ENCODE measurements around the gene ERP44.
"Not testable (repeated sequence)": the region's sequence is repeated elsewhere in the genome, so short reads cannot be mapped to it uniquely, and the experiment has no call there.

The ERP44 gene

GRCh38 chr9:100099722-100100042, 882 bp upstream of the ERP44 start:
- peak in 1 of 4 experiments; percentile 4 for DNase-seq

DNA sequence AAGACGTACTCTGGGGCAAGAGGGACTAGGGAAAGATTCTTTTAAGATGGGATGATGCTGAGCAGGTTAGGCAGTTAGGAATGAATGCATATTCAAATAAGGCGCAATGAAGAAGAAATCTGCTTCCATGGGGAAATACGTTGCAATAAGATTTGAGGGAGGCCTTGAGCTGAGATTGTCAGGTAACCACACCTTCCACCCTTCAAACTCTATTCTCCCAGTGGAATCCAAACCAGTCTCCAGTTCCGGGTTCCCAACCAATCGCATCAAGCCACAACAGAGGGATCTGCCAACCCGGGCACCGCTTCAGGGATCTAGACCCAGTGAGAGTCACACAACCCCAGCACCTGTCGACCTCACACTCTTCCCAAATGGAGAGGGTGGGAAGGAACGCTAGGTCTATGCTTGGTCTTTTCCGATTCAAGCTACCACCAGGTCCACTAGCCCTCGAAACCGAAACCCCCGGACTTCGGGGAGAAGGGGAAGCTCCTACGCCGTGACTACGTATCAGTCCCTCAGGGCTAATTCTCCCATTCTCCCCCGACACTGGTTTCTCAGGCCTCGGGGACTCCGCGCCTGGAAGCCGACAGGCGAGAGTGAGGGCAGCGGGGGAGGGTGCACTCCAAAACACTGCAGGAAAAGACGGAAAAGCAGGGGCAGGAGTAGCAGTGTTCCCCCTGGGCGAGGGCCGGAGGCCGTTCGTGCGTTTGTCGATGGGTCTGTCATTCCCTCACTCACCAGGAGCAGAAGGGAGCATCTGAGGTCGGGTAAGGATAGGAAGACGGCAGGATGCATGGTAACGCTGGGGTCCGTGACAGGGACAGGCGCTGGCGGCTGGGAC, 534 bp downstream of the ERP44 start:
- DNase-seq, result peak in 1 of 4 experiments; percentile 17

- DNase-seq, result no peak
Measured at GRCh38 chr9:100096378-100096916, 2.4 kb downstream of the ERP44 start.

GRCh38 chr9:100094411-100094810, 4.4 kb downstream of the ERP44 start:
- not testable (repeated sequence) for DNase-seq

- no peak for DNase-seq
Measured at GRCh38 chr9:100092066-100092465, 6.7 kb downstream of the ERP44 start.

DNA sequence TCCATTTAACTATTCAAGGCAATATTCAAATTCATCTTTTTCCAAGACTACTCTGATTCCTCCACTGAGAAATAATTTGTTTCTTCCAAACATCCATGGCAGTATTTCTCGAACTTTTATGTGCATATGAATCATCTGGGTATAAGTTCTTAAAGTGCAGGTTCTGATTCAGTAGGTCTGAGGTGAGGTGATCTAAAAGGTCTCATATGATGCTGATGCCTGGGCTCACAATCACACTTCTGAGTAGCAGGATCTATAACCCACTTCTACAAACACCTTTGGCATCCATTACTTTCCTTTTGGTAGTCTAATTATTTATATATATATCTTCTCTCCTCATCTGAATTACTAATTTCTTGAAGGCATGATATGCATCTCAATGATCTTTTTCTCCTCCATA, 7.2 kb downstream of the ERP44 start:
- DNase-seq, result no peak

GRCh38 chr9:100090880-100091279, 7.9 kb downstream of the ERP44 start:
- no peak for DNase-seq

DNA sequence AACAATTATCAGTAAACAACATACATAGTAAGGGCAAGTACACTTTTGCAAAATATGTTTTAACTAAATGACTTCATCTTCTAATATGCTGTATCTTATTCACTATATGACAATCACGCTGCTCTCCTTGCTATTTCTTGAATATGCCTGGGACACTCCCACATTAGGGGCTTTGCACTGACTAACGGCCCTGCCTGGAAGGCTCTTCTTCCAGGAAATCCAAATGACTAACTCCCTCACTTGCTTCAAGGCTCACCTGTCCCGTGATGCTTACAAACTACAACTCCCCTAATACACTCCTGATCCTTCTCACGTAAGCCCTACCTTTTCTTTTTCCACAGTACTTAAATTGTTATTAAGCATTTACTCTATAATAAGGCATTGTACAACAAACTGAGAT, 10.6 kb downstream of the ERP44 start:
- DNase-seq, result no peak

DNA sequence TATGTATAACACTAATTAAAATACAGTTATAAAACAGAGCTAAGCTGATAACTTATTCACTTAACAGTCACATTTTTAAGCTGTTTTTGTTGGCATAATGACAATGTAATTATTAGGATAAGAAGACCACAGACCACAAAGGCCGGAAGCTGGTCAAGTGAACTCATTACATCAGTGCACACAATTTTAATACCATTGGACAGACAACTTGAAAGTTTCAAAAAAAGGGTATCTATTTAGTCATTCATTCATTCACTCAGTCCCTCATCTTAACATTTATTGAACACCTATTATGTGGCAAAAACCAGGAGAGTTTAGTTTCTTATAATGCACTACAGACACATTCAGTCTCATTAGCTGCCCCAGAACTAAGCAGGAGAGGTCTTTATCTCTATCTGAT, 11.6 kb downstream of the ERP44 start:
- no peak for DNase-seq

DNA sequence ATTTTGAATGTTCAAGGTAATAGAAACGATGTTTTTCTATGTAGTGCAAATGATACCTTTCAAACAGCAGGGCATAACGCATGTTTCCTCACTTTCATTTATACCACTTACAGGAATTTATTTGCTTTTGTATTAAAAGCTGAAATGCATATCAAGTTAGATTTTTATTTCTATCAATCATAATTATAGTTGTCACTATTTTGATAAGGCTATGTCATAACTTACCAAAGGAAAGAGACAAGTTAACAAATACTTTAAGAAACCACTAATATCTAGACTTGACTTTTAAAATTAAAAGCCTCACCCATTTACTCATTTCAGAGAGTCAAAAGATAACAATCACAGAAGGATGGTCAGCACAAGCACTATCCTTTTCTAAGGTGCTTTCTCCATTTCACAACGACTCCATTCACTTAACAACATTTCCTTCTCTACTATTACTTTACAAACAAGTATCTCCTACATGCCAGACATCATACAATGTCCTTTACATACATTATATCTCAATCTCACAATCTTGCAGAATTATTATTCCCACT, 12.6 kb downstream of the ERP44 start:
- DNase-seq, result no peak

GRCh38 chr9:100084734-100085133, 14.1 kb downstream of the ERP44 start:
- no peak for DNase-seq

DNA sequence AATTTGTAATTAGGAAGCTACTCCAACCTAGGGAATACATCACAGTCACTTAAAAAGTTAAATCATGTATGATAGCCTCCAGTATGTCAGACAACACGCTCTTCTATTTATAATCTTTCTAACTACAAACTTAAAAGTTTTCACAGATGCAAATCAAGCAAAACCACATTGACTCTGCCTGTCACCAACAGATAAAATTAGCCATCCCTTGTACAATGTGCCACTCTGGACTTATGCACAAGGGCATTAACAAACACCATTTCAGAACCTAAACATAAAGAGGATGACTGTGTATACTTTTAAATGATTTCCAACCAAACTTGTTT, 14.7 kb downstream of the ERP44 start:
- no peak for DNase-seq

DNA sequence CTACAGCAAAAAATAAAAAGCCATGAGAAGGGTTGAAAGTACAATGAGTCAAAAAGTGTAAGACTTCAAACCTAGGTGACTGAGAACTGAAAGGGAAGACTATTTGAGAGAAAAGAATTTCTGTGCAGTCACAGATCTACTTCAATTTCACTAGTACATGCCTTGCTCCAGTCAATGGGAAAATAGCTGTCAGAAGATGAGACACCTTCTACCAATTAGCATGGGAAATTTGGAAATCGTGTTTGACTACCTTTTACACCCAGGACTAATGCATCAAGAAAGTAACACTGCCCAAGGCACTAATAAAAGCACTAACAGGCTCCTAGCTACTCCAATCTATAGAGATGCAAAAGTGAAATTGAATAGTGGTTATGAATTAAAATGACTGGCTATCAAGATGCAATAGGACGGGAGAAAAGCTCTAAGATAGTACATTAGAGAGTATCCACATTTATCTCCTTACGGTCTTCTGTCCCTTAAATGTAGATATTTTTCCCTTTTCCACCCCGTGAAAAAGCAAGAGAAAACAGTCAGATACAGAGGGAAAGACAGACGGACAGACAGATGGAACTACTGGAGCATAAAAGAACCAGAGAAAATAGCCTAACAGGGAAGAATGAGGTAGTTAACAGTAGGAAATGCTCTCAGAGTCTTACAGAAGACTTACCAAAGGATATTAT, 15.2 kb downstream of the ERP44 start:
- no peak for DNase-seq

GRCh38 chr9:100082782-100083181, 16.0 kb downstream of the ERP44 start:
- no peak for DNase-seq

DNA sequence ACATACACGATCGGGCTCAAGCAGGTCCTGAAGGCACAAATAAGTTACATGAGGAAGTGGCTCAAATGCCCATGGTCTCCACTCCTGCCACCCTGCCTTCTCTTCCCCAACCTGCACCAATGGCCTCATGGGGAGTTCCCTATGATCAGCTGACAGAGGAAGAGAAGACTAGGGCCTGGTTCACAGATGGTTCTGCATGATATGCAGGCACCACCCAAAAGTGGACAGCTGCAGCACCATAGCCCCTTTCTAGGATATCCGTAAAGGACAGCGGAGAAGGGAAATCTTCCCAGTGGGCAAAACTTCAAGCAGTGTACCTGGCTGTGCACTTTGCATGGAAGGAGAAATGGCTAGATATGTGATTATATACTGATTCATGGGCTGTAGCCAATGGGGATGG, 22.5 kb downstream of the ERP44 start:
- not testable (repeated sequence) for DNase-seq

GRCh38 chr9:100074989-100075388, 23.8 kb downstream of the ERP44 start:
- no peak for DNase-seq

DNA sequence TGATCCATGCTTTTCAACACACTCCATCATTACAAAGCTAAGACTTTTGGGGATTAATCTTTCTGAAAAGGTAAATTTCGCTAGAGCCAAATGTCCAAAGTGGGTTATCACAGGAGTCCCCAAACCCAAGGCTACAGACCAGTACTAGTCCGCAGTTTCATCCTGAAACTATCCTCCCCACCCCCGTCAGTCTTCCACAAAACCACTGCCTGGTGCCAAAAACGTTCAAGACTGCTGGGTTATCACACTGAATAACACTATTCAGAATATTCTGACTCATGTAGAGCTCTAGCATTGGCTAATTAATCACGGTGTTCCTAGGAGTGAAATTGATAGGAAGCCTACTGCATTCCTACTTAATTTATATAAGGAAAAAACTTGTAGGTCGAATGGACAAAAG, 24.7 kb downstream of the ERP44 start:
- no peak for DNase-seq

DNA sequence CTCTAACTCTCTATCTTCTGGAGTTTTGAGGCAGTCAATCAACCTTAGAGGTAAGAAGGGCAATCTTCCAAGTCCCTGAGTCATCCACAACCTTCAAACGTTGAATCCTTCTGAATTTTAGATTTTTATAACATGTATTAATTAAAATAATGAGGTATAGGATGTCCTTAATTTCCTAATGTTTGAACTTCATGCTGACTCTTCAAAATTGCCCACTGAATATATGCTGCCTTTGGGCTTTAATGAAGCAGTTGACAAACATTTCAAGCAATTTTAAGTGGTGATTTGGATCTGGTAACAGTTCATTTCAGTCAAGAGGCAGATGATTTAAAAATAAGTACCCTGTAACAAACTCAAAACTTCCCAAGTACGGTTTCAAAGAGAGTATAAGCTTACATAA, 26.0 kb downstream of the ERP44 start:
- DNase-seq, result no peak

DNA sequence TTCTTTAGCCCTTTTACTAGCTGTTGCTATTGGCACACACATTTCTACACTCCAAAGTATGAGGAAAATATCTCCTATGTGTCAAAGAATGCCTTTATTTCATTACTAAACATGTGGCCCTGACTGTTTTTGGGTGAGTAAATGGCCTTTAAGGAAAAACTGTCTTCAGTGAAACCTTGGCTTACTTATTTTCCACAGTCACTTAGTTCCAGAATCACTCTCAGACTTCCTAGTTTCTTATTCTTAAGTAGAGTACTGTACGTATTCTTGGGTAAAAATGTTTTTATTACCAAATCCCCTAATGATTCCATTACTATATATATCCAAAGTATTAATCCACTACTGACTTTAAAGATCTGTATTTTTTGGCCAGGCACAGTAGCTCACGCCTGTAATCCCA, 27.5 kb downstream of the ERP44 start:
- no peak for DNase-seq

GRCh38 chr9:100070104-100071041, 28.4 kb downstream of the ERP44 start:
- no peak for DNase-seq

GRCh38 chr9:100069068-100069467, 29.7 kb downstream of the ERP44 start:
- DNase-seq, result not testable (repeated sequence)

GRCh38 chr9:100067990-100068389, 30.8 kb downstream of the ERP44 start:
- not testable (repeated sequence) for DNase-seq

- DNase-seq, result no peak
Measured at GRCh38 chr9:100066539-100066938, 32.3 kb downstream of the ERP44 start.
